ENCODE results near the gene WSB2. TPM values are rescaled to one million over a fixed set of nuclear protein-coding genes. Genes with fewer than 3 reads are reported as not detected.

Gene WSB2
- total and polyA plus RNA-seq, 4 donors: 20.4 to 41.7 (median 28.3) TPM

DNA sequence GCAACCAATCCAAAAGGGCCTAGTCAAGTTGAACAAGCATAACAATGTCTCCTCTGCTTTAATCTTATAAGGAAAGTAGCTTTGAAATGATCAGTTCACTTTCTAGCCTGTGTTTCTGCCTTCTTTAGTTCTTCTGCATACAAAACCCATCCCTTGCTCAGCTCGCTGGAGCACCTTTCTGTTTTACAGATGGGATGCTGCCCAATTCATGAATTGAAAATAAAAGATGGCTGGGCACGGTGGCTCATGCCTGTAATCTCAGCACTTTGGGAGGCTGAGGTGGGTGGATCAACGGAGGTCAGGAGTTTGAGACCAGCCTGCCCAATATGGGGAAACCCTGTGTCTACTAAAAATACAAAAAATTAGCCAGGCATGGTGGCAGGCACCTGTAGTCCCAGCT, 49.0 kb downstream of the WSB2 start:
- Histone ChIP-seq H3K27me3 (ENCODE audit: control insufficient read depth in 4 of 4, insufficient read depth in 4 of 4, low read length in 3 of 4) (no peaks in the 10 kb centered on the region), H3K9me3 (ENCODE audit: control insufficient read depth in 4 of 4, low read length in 3 of 4) (no peaks in the 10 kb centered on the region), H3K36me3 (ENCODE audit: control insufficient read depth in 4 of 4, insufficient read depth in 3 of 4, low read depth in 1 of 4, low read length in 3 of 4) (no peaks in the 10 kb centered on the region), H3K27ac (ENCODE audit: low read depth in 1 of 2, low read length in 2 of 2) (no peak overlapping the region), H3K9ac (ENCODE audit: low read depth in 1 of 2, low read length in 2 of 2) (no peak overlapping the region), H3K4me1 (ENCODE audit: control insufficient read depth in 4 of 4, insufficient read depth in 4 of 4, low read length in 3 of 4) (peaks cover 5 to 11% (median 8%) of the 10 kb centered on the region in 4 donors), H3K4me3 (ENCODE audit: low read depth in 1 of 3, low read length in 3 of 3) (no peak overlapping the region)
- DNase-seq (ENCODE audit: low spot score): no peak
- TF ChIP-seq SP1 (IDR thresholded peaks at IDR 0.05) (no peak), GABPA (IDR thresholded peaks at IDR 0.05 in 1 of 2, conservative IDR thresholded peaks at IDR 0.05 in 1 of 2) (no peak), RXRA (IDR thresholded peaks at IDR 0.05) (no peak), HNF4A (conservative IDR thresholded peaks at IDR 0.05) (no peak), HNF4G (IDR thresholded peaks at IDR 0.05) (no peak), FOXA2 (IDR thresholded peaks at IDR 0.05) (no peak), RAD21 (IDR thresholded peaks at IDR 0.05) (no peak)
- TF ChIP-seq, protein P1, sequence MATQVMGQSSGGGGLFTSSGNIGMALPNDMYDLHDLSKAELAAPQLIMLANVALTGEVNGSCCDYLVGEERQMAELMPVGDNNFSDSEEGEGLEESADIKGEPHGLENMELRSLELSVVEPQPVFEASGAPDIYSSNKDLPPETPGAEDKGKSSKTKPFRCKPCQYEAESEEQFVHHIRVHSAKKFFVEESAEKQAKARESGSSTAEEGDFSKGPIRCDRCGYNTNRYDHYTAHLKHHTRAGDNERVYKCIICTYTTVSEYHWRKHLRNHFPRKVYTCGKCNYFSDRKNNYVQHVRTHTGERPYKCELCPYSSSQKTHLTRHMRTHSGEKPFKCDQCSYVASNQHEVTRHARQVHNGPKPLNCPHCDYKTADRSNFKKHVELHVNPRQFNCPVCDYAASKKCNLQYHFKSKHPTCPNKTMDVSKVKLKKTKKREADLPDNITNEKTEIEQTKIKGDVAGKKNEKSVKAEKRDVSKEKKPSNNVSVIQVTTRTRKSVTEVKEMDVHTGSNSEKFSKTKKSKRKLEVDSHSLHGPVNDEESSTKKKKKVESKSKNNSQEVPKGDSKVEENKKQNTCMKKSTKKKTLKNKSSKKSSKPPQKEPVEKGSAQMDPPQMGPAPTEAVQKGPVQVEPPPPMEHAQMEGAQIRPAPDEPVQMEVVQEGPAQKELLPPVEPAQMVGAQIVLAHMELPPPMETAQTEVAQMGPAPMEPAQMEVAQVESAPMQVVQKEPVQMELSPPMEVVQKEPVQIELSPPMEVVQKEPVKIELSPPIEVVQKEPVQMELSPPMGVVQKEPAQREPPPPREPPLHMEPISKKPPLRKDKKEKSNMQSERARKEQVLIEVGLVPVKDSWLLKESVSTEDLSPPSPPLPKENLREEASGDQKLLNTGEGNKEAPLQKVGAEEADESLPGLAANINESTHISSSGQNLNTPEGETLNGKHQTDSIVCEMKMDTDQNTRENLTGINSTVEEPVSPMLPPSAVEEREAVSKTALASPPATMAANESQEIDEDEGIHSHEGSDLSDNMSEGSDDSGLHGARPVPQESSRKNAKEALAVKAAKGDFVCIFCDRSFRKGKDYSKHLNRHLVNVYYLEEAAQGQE (IDR thresholded peaks at IDR 0.05): no peak
- TF ChIP-seq, protein P2, sequence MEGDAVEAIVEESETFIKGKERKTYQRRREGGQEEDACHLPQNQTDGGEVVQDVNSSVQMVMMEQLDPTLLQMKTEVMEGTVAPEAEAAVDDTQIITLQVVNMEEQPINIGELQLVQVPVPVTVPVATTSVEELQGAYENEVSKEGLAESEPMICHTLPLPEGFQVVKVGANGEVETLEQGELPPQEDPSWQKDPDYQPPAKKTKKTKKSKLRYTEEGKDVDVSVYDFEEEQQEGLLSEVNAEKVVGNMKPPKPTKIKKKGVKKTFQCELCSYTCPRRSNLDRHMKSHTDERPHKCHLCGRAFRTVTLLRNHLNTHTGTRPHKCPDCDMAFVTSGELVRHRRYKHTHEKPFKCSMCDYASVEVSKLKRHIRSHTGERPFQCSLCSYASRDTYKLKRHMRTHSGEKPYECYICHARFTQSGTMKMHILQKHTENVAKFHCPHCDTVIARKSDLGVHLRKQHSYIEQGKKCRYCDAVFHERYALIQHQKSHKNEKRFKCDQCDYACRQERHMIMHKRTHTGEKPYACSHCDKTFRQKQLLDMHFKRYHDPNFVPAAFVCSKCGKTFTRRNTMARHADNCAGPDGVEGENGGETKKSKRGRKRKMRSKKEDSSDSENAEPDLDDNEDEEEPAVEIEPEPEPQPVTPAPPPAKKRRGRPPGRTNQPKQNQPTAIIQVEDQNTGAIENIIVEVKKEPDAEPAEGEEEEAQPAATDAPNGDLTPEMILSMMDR (IDR thresholded peaks at IDR 0.05; ENCODE audit: low read depth, low read length, missing input control): no peak
- TF ChIP-seq, protein P3, sequence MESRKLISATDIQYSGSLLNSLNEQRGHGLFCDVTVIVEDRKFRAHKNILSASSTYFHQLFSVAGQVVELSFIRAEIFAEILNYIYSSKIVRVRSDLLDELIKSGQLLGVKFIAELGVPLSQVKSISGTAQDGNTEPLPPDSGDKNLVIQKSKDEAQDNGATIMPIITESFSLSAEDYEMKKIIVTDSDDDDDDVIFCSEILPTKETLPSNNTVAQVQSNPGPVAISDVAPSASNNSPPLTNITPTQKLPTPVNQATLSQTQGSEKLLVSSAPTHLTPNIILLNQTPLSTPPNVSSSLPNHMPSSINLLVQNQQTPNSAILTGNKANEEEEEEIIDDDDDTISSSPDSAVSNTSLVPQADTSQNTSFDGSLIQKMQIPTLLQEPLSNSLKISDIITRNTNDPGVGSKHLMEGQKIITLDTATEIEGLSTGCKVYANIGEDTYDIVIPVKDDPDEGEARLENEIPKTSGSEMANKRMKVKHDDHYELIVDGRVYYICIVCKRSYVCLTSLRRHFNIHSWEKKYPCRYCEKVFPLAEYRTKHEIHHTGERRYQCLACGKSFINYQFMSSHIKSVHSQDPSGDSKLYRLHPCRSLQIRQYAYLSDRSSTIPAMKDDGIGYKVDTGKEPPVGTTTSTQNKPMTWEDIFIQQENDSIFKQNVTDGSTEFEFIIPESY (IDR thresholded peaks at IDR 0.05): no peak
- WGBS: 92% methylated on average over 3 of the region's 3 CpGs

DNA sequence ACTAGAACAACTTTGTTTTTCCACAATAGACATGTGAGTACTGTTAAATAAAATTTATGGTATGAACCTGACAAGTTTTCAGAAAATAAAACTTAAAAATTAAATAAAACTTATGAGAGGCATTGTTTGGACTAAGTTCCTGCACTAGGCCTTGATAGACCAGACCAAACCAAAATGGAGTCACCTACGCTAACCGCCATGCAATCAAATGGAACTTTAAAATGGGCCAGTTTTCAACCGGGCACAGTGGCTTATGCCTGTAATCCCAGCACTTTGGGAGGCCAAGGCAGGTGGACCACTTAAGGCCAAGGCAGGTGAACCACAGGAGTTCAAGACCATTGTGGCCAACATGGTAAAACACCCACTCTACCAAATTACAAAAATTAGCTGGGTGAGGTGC, 49.6 kb downstream of the WSB2 start:
- DNase-seq (ENCODE audit: low spot score): no peak
- H3K9me3 ChIP-seq (ENCODE audit: control insufficient read depth in 4 of 4, low read length in 3 of 4): no peaks in the 10 kb centered on the region
- no peak overlapping the region for H3K27ac ChIP-seq (ENCODE audit: low read depth in 1 of 2, low read length in 2 of 2)
- no peak overlapping the region for H3K9ac ChIP-seq (ENCODE audit: low read depth in 1 of 2, low read length in 2 of 2)
- WGBS: 99% methylated on average over 3 of the region's 3 CpGs
- no peaks in the 10 kb centered on the region for H3K27me3 ChIP-seq (ENCODE audit: control insufficient read depth in 4 of 4, insufficient read depth in 4 of 4, low read length in 3 of 4)
- H3K36me3 ChIP-seq (ENCODE audit: control insufficient read depth in 4 of 4, insufficient read depth in 3 of 4, low read depth in 1 of 4, low read length in 3 of 4): no peaks in the 10 kb centered on the region
- H3K4me1 ChIP-seq (ENCODE audit: control insufficient read depth in 4 of 4, insufficient read depth in 4 of 4, low read length in 3 of 4): peaks cover 3 to 10% (median 7%) of the 10 kb centered on the region in 4 donors
- H3K4me3 ChIP-seq (ENCODE audit: low read depth in 1 of 3, low read length in 3 of 3): no peak overlapping the region
- TF ChIP-seq, protein P4, sequence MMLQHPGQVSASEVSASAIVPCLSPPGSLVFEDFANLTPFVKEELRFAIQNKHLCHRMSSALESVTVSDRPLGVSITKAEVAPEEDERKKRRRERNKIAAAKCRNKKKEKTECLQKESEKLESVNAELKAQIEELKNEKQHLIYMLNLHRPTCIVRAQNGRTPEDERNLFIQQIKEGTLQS (IDR thresholded peaks at IDR 0.05): no peak
- TF ChIP-seq, protein P5, sequence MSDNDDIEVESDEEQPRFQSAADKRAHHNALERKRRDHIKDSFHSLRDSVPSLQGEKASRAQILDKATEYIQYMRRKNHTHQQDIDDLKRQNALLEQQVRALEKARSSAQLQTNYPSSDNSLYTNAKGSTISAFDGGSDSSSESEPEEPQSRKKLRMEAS (IDR thresholded peaks at IDR 0.05): no peak
- TF ChIP-seq EGR1 (IDR thresholded peaks at IDR 0.05; ENCODE audit: low read depth in 2 of 2) (no peak), FOXA2 (IDR thresholded peaks at IDR 0.05) (no peak), SP1 (IDR thresholded peaks at IDR 0.05) (no peak), FOXA1 (IDR thresholded peaks at IDR 0.05) (no peak), YY1 (IDR thresholded peaks at IDR 0.05) (no peak)
- TF ChIP-seq, protein P3 (IDR thresholded peaks at IDR 0.05): no peak
- TF ChIP-seq, protein P1 (IDR thresholded peaks at IDR 0.05): no peak
- TF ChIP-seq, protein P2 (IDR thresholded peaks at IDR 0.05; ENCODE audit: low read depth, low read length, missing input control): no peak

All from liver (tissue), 9 donors.